Panc1 (cell line): ENCODE measurements around the gene CCNG2.

Source experiments
- CTCF ChIP-seq: fragments of 450-650 bp; IDR thresholded peaks from 2 replicates; pipeline ENCODE4 v1.5.1; 2017; ENCODE audit warnings: mild to moderate bottlenecking
- POLR2AphosphoS5 ChIP-seq: IDR thresholded peaks from 2 replicates; pipeline ENCODE4 v1.6.1; 2012; ENCODE audit warnings: mild to moderate bottlenecking, low read depth, low read length, moderate library complexity
- REST ChIP-seq, 2 experiments: IDR thresholded peaks; 2 replicates each; pipeline ENCODE4 v1.6.1; 2011 to 2012; ENCODE audit warnings: low read depth in 2 of 2, control low read depth in 1 of 2, low read length in 1 of 2, mild to moderate bottlenecking in 1 of 2, moderate library complexity in 1 of 2; ENCODE audit not compliant: insufficient read depth in 1 of 2
- SIN3A ChIP-seq: IDR thresholded peaks from 2 replicates; pipeline ENCODE4 v1.6.1; 2012; ENCODE audit warnings: low read depth, mild to moderate bottlenecking, low read length, moderate library complexity, borderline replicate concordance; ENCODE audit not compliant: insufficient read depth
- TCF7L2 ChIP-seq: IDR thresholded peaks from 2 replicates; pipeline ENCODE4 v1.6.1; 2011; ENCODE audit warnings: mild to moderate bottlenecking, low read depth, low read length, inconsistent platforms

GRCh38 chr4:77157859-77158486 is 966 bp downstream of the CCNG2 start:
- TF ChIP-seq CTCF (no peak), SIN3A (peak; percentile 86), POLR2AphosphoS5 (no peak), TCF7L2 (no peak), REST (IDR thresholded peaks at IDR 0.05; ENCODE audit: insufficient read depth in 1 of 2, low read depth in 2 of 2, low read length in 1 of 2) (no peak)
